WTC11 (cell line): ENCODE data around the gene FNDC3A.

Experiments used
- CREB1 ChIP-seq: sonication (generic); formaldehyde crosslinking; IDR thresholded peaks from 2 replicates; pipeline ENCODE4 v1.8.0; 2023; ENCODE audit warnings: mild to moderate bottlenecking, missing genetic modification reagents
- ESRRA ChIP-seq: sonication (generic); formaldehyde crosslinking; IDR thresholded peaks from 2 replicates; pipeline ENCODE4 v1.8.1; 2022; ENCODE audit warnings: mild to moderate bottlenecking, missing genetic modification reagents, borderline replicate concordance
- FOXK1 ChIP-seq: sonication (generic); formaldehyde crosslinking; IDR thresholded peaks from 2 replicates; pipeline ENCODE4 v1.8.0; 2022; ENCODE audit warnings: mild to moderate bottlenecking, moderate library complexity, missing genetic modification reagents
- MLX ChIP-seq: sonication (generic); formaldehyde crosslinking; IDR thresholded peaks from 2 replicates; pipeline ENCODE4 v1.8.1; 2023; ENCODE audit warnings: mild to moderate bottlenecking, missing genetic modification reagents, moderate library complexity
- PRRX2 ChIP-seq: fragments of 250-450 bp; sonication (Bioruptor Pico); IDR thresholded peaks from 2 replicates; pipeline ENCODE4 v1.8.0; 2021; ENCODE audit warnings: mild to moderate bottlenecking
- SP1 ChIP-seq: sonication (generic); formaldehyde crosslinking; conservative IDR thresholded peaks from 2 replicates; pipeline ENCODE4 v1.8.1; 2022; ENCODE audit warnings: missing genetic modification reagents
- TEAD4 ChIP-seq: sonication (generic); formaldehyde crosslinking; IDR thresholded peaks from 2 replicates; pipeline ENCODE4 v1.8.0; 2022; ENCODE audit warnings: mild to moderate bottlenecking, missing genetic modification reagents
- ZNF121 ChIP-seq: sonication (generic); formaldehyde crosslinking; IDR thresholded peaks from 2 replicates; pipeline ENCODE4 v1.8.0; 2023; ENCODE audit warnings: missing genetic modification reagents
- TF ChIP-seq, protein P1 (sequence below): fragments of 200-600 bp; IDR thresholded peaks from 2 replicates; pipeline ENCODE4 v1.8.0; 2022; ENCODE audit warnings: antibody characterized with exemption
- TF ChIP-seq, protein P2 (sequence below): fragments of 250-450 bp; sonication (Bioruptor Pico); IDR thresholded peaks from 2 replicates; pipeline ENCODE4 v1.9.0; 2021; ENCODE audit warnings: moderate library complexity, mild to moderate bottlenecking, inconsistent platforms, borderline replicate concordance
- TF ChIP-seq, protein P3 (sequence below): sonication (generic); formaldehyde crosslinking; IDR thresholded peaks from 2 replicates; pipeline ENCODE4 v1.8.1; 2022; ENCODE audit warnings: missing genetic modification reagents, borderline replicate concordance
- TF ChIP-seq, protein P4 (sequence below): sonication (generic); formaldehyde crosslinking; IDR thresholded peaks from 2 replicates; pipeline ENCODE4 v1.8.1; 2023; ENCODE audit warnings: mild to moderate bottlenecking, moderate library complexity, missing genetic modification reagents
- TF ChIP-seq, protein P5 (sequence below): sonication (generic); formaldehyde crosslinking; IDR thresholded peaks from 2 replicates; pipeline ENCODE4 v1.8.0; 2022; ENCODE audit warnings: mild to moderate bottlenecking, missing genetic modification reagents

DNA sequence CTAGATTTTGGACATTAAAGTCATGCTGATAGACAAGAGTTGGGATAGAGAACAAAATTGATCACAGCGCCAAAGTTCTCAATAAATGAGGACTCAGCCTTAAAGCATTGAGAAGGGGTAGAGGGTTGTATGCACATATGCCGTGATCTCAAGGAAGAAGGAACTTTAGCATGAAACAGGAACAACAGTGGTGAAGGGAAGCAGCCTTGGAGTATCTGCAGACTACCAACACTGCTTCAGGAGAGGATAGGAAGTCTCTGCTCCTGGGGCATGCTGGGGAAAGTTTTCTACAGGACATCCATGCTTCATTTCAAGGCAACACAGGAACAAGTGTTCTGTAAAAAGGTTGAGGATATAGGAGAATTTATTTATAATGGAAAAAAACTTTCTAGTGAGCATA lies 132.5 kb downstream of the FNDC3A start:
- TF ChIP-seq ZNF121: no peak
- TF ChIP-seq, protein P1, sequence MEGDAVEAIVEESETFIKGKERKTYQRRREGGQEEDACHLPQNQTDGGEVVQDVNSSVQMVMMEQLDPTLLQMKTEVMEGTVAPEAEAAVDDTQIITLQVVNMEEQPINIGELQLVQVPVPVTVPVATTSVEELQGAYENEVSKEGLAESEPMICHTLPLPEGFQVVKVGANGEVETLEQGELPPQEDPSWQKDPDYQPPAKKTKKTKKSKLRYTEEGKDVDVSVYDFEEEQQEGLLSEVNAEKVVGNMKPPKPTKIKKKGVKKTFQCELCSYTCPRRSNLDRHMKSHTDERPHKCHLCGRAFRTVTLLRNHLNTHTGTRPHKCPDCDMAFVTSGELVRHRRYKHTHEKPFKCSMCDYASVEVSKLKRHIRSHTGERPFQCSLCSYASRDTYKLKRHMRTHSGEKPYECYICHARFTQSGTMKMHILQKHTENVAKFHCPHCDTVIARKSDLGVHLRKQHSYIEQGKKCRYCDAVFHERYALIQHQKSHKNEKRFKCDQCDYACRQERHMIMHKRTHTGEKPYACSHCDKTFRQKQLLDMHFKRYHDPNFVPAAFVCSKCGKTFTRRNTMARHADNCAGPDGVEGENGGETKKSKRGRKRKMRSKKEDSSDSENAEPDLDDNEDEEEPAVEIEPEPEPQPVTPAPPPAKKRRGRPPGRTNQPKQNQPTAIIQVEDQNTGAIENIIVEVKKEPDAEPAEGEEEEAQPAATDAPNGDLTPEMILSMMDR: no peak
- no peak for TF ChIP-seq FOXK1
- TF ChIP-seq SP1 (CRISPR knock-in tag): no peak
- TF ChIP-seq ESRRA (CRISPR knock-in tag): no peak
- TF ChIP-seq TEAD4: no peak
- TF ChIP-seq, protein P2, sequence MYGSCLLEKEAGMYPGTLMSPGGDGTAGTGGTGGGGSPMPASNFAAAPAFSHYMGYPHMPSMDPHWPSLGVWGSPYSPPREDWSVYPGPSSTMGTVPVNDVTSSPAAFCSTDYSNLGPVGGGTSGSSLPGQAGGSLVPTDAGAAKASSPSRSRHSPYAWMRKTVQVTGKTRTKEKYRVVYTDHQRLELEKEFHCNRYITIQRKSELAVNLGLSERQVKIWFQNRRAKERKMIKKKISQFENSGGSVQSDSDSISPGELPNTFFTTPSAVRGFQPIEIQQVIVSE: no peak
- TF ChIP-seq MLX (CRISPR knock-in tag): no peak
- TF ChIP-seq, protein P3, sequence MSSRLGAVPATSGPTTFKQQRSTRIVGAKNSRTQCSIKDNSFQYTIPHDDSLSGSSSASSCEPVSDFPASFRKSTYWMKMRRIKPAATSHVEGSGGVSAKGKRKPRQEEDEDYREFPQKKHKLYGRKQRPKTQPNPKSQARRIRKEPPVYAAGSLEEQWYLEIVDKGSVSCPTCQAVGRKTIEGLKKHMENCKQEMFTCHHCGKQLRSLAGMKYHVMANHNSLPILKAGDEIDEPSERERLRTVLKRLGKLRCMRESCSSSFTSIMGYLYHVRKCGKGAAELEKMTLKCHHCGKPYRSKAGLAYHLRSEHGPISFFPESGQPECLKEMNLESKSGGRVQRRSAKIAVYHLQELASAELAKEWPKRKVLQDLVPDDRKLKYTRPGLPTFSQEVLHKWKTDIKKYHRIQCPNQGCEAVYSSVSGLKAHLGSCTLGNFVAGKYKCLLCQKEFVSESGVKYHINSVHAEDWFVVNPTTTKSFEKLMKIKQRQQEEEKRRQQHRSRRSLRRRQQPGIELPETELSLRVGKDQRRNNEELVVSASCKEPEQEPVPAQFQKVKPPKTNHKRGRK (CRISPR knock-in tag): no peak
- no peak for TF ChIP-seq CREB1 (CRISPR knock-in tag)
- no peak for TF ChIP-seq PRRX2 (CRISPR knock-in tag)
- TF ChIP-seq, protein P4, sequence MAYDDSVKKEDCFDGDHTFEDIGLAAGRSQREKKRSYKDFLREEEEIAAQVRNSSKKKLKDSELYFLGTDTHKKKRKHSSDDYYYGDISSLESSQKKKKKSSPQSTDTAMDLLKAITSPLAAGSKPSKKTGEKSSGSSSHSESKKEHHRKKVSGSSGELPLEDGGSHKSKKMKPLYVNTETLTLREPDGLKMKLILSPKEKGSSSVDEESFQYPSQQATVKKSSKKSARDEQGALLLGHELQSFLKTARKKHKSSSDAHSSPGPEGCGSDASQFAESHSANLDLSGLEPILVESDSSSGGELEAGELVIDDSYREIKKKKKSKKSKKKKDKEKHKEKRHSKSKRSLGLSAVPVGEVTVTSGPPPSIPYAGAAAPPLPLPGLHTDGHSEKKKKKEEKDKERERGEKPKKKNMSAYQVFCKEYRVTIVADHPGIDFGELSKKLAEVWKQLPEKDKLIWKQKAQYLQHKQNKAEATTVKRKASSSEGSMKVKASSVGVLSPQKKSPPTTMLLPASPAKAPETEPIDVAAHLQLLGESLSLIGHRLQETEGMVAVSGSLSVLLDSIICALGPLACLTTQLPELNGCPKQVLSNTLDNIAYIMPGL (CRISPR knock-in tag): no peak
- TF ChIP-seq, protein P5, sequence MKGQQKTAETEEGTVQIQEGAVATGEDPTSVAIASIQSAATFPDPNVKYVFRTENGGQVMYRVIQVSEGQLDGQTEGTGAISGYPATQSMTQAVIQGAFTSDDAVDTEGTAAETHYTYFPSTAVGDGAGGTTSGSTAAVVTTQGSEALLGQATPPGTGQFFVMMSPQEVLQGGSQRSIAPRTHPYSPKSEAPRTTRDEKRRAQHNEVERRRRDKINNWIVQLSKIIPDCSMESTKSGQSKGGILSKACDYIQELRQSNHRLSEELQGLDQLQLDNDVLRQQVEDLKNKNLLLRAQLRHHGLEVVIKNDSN (CRISPR knock-in tag): no peak
